Ovary (tissue), 3 donors: ENCODE measurements around the gene DMWD.
A peak's percentile ranks its signal among the peaks of the same experiment; 100 is the strongest.

ENCODE experiments used
- CTCF ChIP-seq, 3 donors: fragments of 450-650 bp in 2 of 3; fragments of 200-600 bp in 1 of 3; IDR thresholded peaks; one replicate each; pipeline versions ENCODE4 v1.5.1 to v1.8.0; 2016 to 2022; ENCODE audit warnings: antibody characterized with exemption in 3 of 3, mild to moderate bottlenecking in 1 of 3
- POLR2A ChIP-seq: fragments of 450-650 bp; IDR thresholded peaks from one replicate; pipeline ENCODE4 v1.6.1; 2017; ENCODE audit warnings: antibody characterized with exemption, mild to moderate bottlenecking, moderate library complexity
- donor health status: DM: no; HTN: no; CAD: no.

GRCh38 chr19:45767410-45767880, 25.2 kb downstream of the DMWD start:
- TF ChIP-seq CTCF (IDR thresholded peaks at IDR 0.05) (no peak), POLR2A (peak; percentile 59)
